Glomerular endothelial cell (primary cell): ENCODE measurements around the gene MXRA7. TPM values are rescaled to one million over a fixed set of nuclear protein-coding genes. Genes with fewer than 3 reads are reported as not detected.
"Not testable (repeated sequence)": the region's sequence is repeated elsewhere in the genome, so short reads cannot be mapped to it uniquely, and the experiment has no call there.

ENCODE experiments used
- DNase-seq: peaks from one replicate; pipeline ENCODE4 v3.0.0-alpha.2; 2011; ENCODE audit warnings: low read depth, low spot score; ENCODE audit errors: extremely low read depth
- total RNA-seq: library from RNA; depleted of rRNA; stranded (reverse); fragments of >200 nt; gene quantifications from 2 replicates; pipeline ENCODE4 v1.2.3, GENCODE V29; 2015

The MXRA7 gene
- total RNA-seq, 1 donor from 2014 or later: 208 TPM

DNA sequence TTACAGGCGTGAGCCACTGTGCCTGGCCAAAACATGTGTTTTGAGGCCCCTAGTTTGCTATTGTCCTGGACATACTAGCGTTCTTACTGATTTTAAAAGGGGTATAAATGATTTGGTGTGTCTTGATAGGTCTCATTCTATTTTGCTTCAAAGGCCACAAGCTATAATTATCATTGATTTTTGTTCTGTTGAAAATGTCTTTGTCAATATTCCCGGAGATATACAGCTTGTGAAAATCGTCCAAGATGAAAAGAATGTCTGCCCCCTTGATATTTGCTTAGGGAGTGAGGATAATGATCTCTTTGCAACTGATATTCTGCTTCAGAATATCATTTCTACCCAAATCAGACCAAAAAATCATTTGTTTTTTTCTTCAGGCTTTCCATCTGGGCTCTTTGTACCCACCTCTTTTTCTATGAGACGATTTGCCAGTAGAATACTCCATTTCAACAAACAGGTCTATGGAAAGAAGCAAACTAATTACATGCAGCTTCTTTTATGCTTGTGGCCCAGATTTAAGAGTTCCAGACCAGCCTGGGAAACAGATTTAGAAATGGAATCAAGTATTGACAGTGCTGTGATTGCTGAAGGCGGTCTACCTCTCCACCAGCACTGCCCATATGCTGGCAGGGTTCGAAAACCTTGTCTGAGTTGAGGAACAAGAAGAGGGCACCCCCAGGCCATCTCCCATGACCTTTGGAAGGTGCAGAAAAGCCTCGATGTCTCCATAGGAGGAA, 53.1 kb downstream of the MXRA7 start:
- DNase-seq: no peak

DNA sequence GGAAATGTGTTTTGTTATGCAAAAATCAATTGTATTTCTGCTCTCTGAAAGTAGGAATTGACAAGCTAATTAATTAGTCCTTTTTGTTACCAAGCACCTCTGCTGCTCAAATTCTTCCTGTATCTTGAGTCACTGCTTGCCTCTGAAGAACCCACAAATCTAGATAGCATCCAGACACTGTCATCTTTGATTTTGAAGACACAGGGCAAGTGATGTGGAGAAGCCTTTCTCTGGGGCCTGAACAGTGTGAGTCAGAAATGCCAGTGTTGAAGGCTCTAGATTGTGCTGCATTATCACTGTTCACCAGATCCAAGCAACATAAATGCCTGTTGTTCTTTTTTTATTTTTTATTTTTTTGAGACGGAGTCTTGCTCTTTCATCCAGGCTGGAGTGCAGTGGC, 56.4 kb downstream of the MXRA7 start:
- no peak for DNase-seq

DNA sequence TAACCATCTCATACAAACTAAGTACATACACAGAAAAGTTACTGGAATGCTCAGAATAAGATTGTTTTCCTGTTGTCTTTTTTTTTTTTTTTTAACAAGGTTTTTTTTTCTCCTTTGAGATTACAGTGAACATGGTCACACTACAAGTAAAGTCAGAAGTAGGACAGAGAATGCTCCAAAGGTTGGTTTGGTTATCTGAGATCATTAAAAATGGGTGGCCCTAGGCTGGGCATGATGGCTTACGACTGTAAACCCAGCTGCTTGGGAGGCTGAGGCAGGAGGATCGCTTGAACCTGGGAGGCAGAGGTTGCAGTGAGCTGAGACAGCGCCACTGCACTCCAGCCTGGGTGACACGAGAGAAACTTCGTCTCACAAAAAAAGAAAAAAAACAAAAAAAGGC, 60.3 kb downstream of the MXRA7 start:
- DNase-seq: no peak

DNA sequence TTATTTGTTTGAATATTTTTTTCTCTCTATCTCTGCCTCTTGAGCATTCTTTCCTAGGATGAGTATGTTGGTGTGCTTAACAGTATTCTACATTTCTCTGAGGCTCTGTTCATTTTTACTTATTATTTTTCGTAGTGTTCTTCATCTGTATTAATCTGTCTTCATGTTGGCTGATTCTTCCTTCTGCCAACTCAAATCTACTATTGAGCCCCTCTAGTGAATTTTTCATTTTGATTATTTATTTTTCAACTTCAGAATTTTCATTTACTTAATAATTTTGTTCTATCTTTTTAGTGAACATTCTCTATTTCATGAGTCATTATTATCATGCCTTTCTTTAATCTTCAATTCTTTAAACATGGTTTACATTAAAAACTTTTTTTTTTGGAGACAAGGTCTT, 64.1 kb downstream of the MXRA7 start:
- no peak for DNase-seq

DNA sequence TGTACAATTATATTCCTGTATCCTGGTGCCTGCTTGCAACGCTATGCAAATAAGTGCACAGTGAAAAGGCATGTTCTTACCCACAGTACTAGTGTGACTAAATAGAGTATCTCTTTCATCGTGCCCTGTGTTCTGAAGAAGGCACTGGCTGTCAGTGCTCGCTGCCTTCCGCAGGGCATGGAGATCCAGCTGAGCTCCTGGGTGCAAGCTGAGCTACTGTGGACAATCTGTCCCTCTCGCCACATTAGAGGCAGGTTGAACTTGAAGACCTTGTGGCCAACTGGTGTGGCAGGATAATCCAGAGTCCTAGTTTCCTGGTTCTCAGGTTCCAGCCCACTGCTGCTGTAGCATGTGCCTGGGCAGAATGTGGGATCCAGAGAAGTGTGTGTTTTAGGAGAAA, 65.3 kb downstream of the MXRA7 start:
- no peak for DNase-seq

DNA sequence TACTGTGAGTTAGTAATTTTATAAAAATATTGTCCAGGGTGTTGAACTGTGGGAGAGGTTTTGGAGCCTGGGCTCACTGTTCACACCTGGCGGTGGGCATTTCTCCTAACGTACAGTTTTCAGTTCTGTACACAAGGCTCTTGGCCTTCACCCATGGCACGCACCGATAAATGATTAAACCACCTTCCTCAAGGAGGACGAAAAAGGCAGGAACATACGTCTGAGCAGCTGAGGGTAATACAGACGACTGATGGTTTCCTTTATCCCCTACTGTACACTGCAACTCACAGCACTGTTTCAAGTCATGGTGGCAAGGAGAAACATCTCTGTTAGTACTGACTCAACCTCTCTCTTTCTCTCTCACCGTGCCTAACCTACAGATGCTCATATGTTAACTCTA, 65.8 kb downstream of the MXRA7 start:
- no peak for DNase-seq

DNA sequence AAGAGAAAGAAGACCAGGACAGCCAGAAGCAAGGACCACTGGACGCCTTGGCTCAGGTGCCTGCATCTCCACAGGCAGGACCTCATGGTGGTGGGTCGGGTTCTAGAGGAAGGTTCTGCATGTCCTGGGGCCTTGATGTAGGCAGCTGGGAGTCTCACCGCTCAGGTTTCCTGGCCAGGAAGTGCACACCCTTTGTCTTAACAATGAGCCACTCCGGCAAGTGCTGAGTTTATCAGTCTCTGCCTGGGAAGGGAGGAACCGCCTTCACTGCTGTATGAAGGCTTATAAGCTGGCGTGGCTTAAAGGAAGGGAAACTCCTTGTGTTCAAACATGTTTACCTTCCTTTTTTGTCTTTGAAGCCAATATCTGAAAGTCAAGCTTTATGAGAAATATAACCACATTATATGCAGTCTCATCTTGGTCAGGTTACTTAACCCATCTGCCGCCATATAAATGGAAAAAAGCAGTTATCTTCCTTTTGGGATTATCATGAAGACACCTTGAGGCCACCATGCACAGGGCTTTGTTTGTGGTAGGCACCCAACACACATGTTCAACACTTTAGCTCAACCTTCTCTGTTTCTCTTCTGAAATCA, 67.1 kb downstream of the MXRA7 start, which contains the start of gene ST6GALNAC1:
Gene ST6GALNAC1 (minus strand): TSS at position 205 of the 596 bp plus-strand sequence. CDS start 119 bp downstream, at position 86.
- no peak for DNase-seq

DNA sequence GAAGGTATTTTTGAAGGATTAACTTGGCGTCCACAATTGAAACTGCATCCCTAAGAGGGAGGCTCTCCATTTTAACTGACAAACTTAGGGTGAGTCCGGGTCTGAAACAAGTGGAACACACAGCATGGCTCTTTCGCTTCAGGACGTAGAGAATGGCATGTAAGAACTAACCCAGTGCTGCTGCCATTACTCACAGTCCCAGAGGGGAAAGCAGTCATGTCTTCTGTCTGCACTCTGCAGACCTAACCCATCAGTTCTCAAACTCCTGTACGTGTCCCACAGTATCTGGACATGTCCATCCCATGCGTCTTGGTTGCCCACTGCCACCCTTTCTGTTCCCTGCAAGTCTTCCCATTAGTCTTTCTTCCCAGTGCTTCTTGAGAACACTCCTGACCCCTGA, 67.8 kb downstream of the MXRA7 start:
- no peak for DNase-seq

DNA sequence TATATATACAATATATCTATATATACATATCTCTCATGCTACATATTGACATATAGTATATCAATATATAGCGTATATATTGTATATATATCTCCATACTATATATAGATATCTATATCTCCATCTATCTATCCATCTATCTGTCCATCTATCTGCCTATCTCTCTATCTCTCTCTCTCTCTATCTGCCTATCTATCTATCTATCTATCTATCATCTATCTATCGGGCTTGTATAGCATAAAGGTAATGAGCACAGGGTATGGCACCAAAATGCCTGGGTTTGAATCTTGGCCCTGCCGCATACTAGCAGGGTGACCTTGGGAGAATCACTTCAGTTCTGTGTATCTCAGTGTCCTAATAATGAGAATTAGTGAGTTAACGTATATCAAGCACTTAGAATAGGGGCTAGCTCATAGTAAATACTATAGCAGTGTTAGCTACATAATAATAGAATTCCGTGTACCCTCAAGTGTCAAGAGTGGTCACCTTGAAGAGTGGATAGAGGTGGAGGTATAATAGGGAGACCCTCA, 68.7 kb downstream of the MXRA7 start:
- DNase-seq: no peak

DNA sequence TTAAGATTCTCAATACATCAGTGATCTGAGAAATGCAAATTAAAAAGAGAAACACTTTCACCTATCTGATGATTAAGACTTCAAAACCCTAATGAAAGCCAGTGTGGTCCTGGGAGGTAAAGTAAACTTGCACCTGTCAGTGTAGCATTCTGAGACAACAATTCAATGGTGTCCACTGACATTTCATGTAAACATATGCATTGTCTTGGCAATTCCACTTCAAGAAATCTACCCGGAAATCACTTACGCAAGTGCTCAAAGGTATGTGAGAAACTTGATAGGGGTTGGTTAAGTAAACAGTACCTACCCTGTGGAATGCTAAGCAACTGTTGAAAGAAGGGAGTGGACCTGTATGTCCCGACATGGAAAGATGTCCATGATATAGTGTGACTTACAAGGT, 69.3 kb downstream of the MXRA7 start:
- DNase-seq: no peak

DNA sequence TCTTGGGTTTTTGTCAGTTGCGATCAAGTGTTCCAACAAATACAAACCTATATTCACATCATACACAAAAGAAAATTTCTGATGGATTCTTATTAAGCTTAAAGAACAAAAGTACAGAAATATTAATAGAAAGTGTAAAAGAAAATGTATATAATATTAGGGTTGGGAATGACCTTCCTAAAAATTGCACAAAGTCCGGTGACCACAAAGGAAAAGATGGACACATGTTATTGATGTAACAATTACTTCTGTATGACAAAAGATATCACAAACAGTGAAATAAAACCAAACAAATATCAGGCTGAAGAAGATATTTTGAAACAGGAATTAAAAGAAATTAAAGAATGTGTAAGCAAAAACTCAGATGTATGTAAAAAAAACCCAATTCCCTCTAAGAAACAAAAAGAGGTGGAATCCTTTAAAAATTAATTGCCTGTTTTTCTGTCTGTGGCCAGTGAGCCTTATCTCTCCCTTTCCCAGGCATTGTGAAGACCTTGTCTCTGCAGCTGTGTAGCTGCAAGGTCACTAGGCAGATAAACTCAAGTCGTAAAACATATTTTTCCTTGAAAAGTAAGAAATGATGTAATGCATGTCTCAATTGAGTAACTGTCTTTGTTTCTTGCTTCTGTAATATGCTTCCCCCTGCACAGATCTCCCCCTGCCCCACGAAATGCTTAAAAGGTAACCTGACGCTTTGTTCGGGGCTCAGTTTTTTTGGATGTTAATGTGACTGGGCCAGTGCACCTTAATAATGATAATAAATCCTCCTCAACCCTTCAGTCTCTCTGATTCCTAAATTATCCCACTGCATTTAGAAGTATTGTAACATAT, 70.0 kb downstream of the MXRA7 start:
- DNase-seq: no peak

DNA sequence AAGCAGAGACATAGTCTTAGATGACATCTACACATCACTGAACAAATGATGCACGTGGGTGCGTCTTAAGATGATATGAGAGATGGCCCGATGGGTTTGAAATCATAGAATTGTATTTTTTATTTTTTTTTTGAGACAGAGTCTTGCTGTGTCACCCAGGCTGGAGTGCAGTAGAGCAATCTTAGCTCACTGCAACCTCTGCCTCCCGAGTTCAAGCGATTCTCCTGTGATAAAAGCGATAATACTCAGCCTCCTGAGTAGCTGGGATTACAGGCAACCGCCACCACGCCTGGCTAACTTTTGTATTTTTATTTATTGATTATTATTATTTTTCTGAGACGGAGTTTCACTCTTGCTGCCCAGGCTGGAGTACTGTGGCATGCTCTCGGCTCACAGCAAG, 72.5 kb downstream of the MXRA7 start:
- DNase-seq: no peak

DNA sequence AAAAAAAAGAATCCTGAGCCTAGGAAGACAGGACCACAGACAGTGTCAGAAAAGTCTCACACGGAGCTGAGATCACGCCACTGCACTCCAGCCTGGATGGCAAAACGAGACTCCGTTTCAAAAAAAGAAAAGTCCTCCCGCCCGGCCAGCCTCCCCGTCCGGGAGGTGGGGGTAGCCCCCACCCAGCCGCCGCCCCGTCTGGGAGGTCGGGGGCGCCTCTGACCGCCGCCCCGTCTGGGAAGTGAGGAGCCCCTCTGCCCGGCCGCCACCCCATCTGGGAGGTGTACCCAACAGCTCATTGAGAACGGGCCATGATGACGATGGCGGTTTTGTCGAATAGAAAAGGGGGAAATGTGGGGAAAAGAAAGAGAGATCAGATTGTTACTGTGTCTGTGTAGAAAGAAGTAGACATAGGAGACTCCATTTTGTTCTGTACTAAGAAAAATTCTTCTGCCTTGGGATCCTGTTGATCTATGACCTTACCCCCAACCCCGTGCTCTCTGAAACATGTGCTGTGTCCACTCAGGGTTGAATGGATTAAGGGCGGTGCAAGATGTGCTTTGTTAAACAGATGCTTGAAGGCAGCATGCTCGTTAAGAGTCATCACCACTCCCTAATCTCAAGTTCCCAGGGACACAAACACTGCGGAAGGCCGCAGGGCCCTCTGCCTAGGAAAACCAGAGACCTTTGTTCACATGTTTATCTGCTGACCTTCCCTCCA, 74.1 kb downstream of the MXRA7 start:
- DNase-seq: not testable (repeated sequence)

DNA sequence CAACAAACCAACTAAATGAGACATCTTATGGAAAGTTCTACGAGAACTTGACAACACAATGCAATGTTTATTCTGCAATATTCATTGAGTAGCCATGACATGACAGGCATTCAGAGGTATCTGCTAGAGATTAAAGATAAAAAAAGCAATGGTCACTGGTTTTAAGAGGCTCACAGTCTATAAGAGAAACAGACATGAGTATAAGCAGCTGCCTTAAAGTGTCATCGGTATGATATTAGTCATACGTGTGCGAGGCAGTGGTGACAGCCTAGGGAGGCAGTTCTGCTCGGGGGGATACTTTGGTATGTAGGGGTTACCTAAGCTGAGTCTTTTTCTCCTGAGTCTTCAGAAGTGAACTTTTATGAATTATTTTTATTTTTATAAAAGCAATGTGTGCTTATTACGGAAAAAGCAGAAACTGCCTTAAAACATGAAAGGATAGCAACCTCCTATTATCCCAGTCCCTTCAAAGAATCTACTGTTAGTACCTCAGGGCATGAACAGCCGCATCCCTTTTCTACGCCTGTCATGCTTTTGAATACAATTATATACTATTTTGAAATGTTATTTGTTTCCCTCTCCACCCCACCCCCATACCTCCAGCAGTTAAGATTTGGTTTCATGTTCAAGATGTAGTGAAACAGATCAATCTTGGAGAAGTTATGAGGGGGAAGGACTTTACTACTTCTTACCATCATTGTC, 75.0 kb downstream of the MXRA7 start:
- no peak for DNase-seq

DNA sequence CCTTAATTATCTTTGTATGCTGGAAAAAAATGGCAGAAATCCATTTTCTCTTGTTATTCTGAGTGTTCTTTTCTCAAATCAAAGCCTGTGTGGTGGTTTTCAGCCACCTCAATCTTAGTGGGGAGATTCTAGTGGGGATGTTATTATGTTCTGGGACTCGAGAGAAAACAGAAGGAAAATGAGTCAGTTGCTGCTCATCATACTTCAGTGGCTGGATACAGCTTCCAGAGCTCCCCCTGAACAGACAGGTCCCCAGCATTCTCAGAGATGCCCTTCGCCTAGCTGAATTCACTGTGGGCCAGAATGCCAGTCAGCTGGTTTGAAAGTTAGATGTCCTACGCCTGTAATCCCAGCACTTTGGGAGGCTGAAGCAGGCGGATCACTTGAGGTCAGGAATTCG, 75.7 kb downstream of the MXRA7 start:
- DNase-seq: no peak

DNA sequence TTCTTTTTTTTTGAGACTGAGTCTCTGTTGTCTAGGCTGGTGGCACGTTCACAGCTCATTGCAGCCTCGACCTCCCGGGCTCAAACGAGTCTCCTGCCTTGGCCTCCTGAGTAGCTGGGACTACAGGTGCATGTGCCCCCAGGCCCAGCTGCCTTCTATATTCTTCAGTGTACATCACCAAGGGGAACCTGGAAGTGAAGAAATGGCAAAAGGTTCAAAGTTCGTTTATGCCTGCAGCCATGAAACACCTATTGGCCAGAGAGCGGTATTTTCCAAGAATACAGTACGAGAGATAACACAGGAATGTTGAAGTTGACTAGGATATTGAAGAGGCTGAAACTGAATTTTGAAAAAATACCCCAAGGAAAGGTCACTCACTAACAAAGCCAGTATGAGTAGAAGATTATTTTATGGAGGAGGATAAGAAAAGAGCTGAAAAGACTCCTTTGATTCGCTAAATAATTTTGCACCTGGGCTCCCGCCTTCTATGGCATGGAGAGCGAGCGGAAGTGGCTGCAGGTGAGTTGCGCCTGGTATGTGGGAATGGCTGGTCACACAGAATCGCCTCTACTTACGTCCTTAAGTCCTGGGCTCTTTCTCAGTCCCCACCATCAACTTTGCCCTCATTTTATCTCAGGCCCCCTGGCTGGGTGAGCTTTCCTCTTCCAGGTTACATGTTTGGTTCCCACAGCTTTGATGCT, 77.0 kb downstream of the MXRA7 start:
- DNase-seq: no peak

DNA sequence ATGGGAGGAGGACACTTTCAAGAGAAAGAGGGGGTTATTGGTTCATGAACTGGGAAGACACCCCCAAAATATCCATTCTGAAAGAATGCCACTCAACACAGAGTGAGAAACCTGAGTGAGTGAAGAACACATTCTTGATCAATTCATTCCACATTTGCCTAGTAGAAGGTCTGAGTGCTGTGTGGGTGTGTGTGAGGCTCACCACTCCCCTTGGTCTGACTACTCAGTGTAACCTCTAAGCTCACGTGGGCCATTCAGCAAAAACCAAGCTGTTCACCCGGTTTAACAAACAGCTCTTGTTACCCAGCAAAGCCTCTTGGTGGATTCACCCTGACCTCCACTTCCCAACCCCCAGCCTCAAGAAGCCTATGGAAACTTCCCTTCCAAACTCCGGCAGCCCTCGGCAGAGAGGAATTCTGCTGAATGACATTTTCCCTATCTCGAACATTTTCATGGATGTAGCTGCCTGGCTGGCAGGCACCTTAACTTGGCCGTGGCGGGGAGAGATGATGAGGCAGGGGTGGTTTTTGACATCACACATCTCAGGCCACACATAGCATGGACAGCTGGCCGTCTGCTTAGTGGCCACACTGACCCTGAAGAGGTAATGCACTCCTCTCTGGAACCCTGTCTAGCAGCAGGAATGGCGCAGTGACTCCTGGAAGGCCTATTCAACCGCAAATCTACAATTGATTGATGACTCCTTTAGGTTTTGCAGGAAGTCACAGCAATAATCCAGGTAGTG, 78.8 kb downstream of the MXRA7 start:
- no peak for DNase-seq

DNA sequence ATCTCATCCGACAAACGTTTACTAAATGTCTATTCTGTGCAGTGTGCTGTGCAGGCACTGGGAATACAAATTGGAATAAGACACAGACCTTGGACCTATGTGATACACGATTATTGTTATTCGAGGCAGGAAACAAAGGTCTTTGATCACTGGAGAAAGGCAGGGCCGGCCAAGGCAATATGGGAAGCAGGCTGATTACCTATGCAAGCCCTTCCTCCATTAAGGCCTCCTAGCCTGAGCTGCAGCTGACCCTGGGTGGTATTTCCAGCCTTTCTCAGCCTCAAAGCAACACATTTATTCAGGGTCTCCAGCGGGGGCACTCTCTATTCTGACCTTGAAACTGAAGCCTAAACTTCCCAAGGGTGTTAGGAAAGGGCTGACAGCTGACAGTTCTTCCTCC, 80.6 kb downstream of the MXRA7 start:
- no peak for DNase-seq
